HepG2 (cell line): Measurements from ENCODE around the gene NBR1. TPM values are rescaled to one million over a fixed set of nuclear protein-coding genes. Genes with fewer than 3 reads are reported as not detected.

Experiments
- MTA3 ChIP-seq: sonication (generic); formaldehyde crosslinking; IDR thresholded peaks from 2 replicates; pipeline ENCODE4 v1.4.0; 2020; ENCODE audit warnings: missing genetic modification reagents
- NCOR1 ChIP-seq: fragments of 200-600 bp; sonication (generic); IDR thresholded peaks from 2 replicates; pipeline ENCODE4 v1.7.0; 2017; ENCODE audit warnings: antibody characterized with exemption, low read length, borderline replicate concordance
- PHB2 ChIP-seq: fragments of 450-650 bp; IDR thresholded peaks from 2 replicates; pipeline ENCODE4 v1.6.1; 2018; ENCODE audit not compliant: partially characterized antibody
- SP1 ChIP-seq, 2 experiments: fragments of 450-650 bp in 1 of 2; sonication (generic) in 1 of 2; formaldehyde crosslinking in 1 of 2; IDR thresholded peaks; 2 replicates each; pipeline versions ENCODE4 v1.4.0 to v1.6.1; 2016 to 2020; ENCODE audit warnings: missing genetic modification reagents in 1 of 2
- XRCC5 ChIP-seq: fragments of 200-400 bp; formaldehyde crosslinking; optimal IDR thresholded peaks from 2 replicates; pipeline ENCODE3; 2017; ENCODE audit warnings: mild to moderate bottlenecking, low read length
- ZNF292 ChIP-seq: sonication (generic); formaldehyde crosslinking; IDR thresholded peaks from 2 replicates; pipeline ENCODE4 v1.8.1; 2022; ENCODE audit warnings: mild to moderate bottlenecking, low read depth, missing genetic modification reagents, borderline replicate concordance
- ZNF329 ChIP-seq: sonication (generic); formaldehyde crosslinking; IDR thresholded peaks from 2 replicates; pipeline ENCODE4 v1.9.0; 2021; ENCODE audit warnings: low read depth, mild to moderate bottlenecking, missing genetic modification reagents
- ZNF407 ChIP-seq: sonication (generic); formaldehyde crosslinking; IDR thresholded peaks from one replicate; pipeline ENCODE4 v1.5.1; 2020; ENCODE audit warnings: mild to moderate bottlenecking, missing genetic modification reagents; ENCODE audit errors: not compliant biosample characterization
- ZNF446 ChIP-seq: sonication (generic); formaldehyde crosslinking; IDR thresholded peaks from 2 replicates; pipeline ENCODE4 v1.5.0; 2020; ENCODE audit warnings: mild to moderate bottlenecking, missing genetic modification reagents
- ZNF503 ChIP-seq: sonication (generic); formaldehyde crosslinking; IDR thresholded peaks from 2 replicates; pipeline ENCODE4 v1.4.0; 2020; ENCODE audit warnings: missing genetic modification reagents
- ZNF589 ChIP-seq: sonication (generic); formaldehyde crosslinking; conservative IDR thresholded peaks from 2 replicates; pipeline ENCODE4 v1.8.0; 2022; ENCODE audit warnings: mild to moderate bottlenecking, moderate library complexity, missing genetic modification reagents
- polyA plus RNA-seq, 8 experiments: library from polyadenylated mRNA; depleted of rRNA in 3 of 8; stranded (reverse) in 7 of 8; unstranded in 1 of 8; fragments of >200 nt; fragmentation: Illumina TruSeq in 4 of 8; extraction: Trizol in 4 of 8; gene quantifications; 2 replicates each; pipeline versions ENCODE4 v1.2.1 to v1.2.3, GENCODE V29; 2011 to 2016; ENCODE audit warnings: low read depth in 4 of 8, missing spikeins in 1 of 8, mixed read lengths in 1 of 8; ENCODE audit not compliant: insufficient read depth in 1 of 8
- total RNA-seq, 5 experiments: library from RNA; depleted of rRNA; stranded (reverse); fragments of >200 nt; fragmentation: Illumina TruSeq; extraction: Trizol; gene quantifications; 2 replicates each; pipeline ENCODE4 v1.2.3, GENCODE V29; 2016; ENCODE audit warnings: low read depth in 1 of 5
- TF ChIP-seq, protein P1 (sequence below): sonication (generic); formaldehyde crosslinking; IDR thresholded peaks from 2 replicates; pipeline ENCODE4 v1.4.0; 2020; ENCODE audit warnings: missing genetic modification reagents, mild to moderate bottlenecking, borderline replicate concordance

The NBR1 gene
- total and polyA plus RNA-seq, 2 of the 13 experiments (the other 11 are each of a cell fraction or from before 2014, with no cell fraction given), result 51.7 to 121 TPM

DNA sequence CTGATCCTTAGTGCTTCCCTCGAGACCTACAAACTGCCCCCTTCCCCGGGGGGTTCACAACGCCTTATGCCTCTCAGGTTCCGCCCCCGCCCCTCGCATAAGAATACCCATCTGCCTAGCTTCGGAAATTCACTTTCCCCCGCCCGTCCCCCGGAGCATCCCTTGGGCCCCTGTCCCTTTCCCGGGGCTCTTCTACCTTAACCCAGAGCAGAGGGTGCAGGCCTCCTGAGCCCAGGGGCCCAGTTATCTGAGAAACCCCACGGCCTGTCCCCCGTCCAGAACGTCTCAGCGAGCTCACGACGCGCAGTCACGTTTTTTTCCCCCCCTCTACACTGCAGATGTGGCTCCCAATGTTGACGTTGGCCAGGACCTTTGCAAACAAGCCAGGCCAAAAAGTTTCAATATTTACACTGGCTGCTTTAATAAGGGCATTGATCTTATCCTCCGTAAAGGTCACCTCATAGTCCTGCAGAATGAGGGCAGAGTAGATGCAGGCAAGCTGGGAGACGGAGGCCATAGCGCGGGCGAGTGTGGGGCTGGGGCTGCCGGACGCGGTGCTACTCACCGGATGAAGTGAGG, 1.4 kb upstream of the NBR1 start (continued):
- TF ChIP-seq ZNF407 (no peak), ZNF329 (CRISPR knock-in tag) (no peak), ZNF292 (no peak), ZNF446 (CRISPR knock-in tag) (no peak), XRCC5 (peak; percentile 47), MTA3 (CRISPR knock-in tag) (no peak), SP1 (IDR thresholded peaks at IDR 0.05) (no peak), SP1 (CRISPR knock-in tag; IDR thresholded peaks at IDR 0.05) (no peak), PHB2 (no peak), ZNF503 (CRISPR knock-in tag) (peak; percentile 68), ZNF589 (CRISPR knock-in tag) (no peak), NCOR1 (peak; percentile 31; the same call in 1 of the 2 replicates)
- TF ChIP-seq, protein P1, sequence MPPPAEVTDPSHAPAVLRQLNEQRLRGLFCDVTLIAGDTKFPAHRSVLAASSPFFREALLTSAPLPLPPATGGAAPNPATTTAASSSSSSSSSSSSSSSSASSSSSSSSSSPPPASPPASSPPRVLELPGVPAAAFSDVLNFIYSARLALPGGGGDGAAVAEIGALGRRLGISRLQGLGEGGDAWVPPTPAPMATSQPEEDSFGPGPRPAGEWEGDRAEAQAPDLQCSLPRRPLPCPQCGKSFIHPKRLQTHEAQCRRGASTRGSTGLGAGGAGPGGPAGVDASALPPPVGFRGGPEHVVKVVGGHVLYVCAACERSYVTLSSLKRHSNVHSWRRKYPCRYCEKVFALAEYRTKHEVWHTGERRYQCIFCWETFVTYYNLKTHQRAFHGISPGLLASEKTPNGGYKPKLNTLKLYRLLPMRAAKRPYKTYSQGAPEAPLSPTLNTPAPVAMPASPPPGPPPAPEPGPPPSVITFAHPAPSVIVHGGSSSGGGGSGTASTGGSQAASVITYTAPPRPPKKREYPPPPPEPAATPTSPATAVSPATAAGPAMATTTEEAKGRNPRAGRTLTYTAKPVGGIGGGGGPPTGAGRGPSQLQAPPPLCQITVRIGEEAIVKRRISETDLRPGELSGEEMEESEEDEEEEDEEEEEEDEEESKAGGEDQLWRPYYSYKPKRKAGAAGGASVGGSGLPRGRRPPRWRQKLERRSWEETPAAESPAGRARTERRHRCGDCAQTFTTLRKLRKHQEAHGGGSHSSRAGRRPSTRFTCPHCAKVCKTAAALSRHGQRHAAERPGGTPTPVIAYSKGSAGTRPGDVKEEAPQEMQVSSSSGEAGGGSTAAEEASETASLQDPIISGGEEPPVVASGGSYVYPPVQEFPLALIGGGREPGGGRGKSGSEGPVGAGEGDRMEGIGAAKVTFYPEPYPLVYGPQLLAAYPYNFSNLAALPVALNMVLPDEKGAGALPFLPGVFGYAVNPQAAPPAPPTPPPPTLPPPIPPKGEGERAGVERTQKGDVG (CRISPR knock-in tag), result no peak
